GM23338 (cell line): ENCODE data around the gene CCDC81. TPM values are rescaled to one million over a fixed set of nuclear protein-coding genes. Genes with fewer than 3 reads are reported as not detected.

Experiments used
- ATAC-seq: fragments of 200-7000 bp; cut with Tn5 transposase; 3 replicates; pipeline ENCODE4 v1.9.1; 2020
- DNase-seq: peaks from one replicate; pipeline ENCODE4 v3.0.0-alpha.2; 2015; ENCODE audit warnings: low spot score
- H2AFZ ChIP-seq: fragments of 200-600 bp; sonication (generic); 2 replicates; pipeline ENCODE4 v1.8.0; 2016; ENCODE audit warnings: antibody characterized with exemption, mild to moderate bottlenecking, moderate library complexity
- H3F3A ChIP-seq: fragments of 200-600 bp; sonication (generic); replicated peaks from 2 replicates; pipeline ENCODE4 v1.8.0; 2017; ENCODE audit warnings: antibody characterized with exemption, mixed run types, low read depth
- H3K27ac ChIP-seq: fragments of 200-600 bp; sonication (generic); 2 replicates; pipeline ENCODE4 v1.6.1; 2016; ENCODE audit warnings: low read depth
- H3K27me3 ChIP-seq: fragments of 200-600 bp; sonication (generic); 2 replicates; pipeline ENCODE4 v1.8.0; 2016; ENCODE audit warnings: mild to moderate bottlenecking, mixed run types, moderate library complexity; ENCODE audit not compliant: insufficient read depth
- H3K36me3 ChIP-seq: fragments of 200-600 bp; sonication (generic); 2 replicates; pipeline ENCODE4 v1.8.0; 2016; ENCODE audit warnings: mild to moderate bottlenecking; ENCODE audit not compliant: insufficient read depth
- H3K4me1 ChIP-seq: fragments of 200-600 bp; sonication (generic); 2 replicates; pipeline ENCODE4 v1.8.0; 2016; ENCODE audit warnings: mild to moderate bottlenecking, moderate library complexity; ENCODE audit not compliant: insufficient read depth
- H3K4me2 ChIP-seq: fragments of 200-600 bp; sonication (generic); 2 replicates; pipeline ENCODE4 v1.7.1; 2017; ENCODE audit warnings: mixed run types
- H3K4me3 ChIP-seq: fragments of 200-600 bp; sonication (generic); 2 replicates; pipeline ENCODE4 v1.6.1; 2016; ENCODE audit warnings: mixed run types
- H3K79me2 ChIP-seq: fragments of 200-600 bp; sonication (generic); replicated peaks from 2 replicates; pipeline ENCODE4 v1.8.0; 2017; ENCODE audit warnings: mild to moderate bottlenecking; ENCODE audit not compliant: insufficient read depth
- H3K9me2 ChIP-seq: fragments of 200-600 bp; sonication (generic); 2 replicates; pipeline ENCODE4 v1.8.0; 2017; ENCODE audit not compliant: insufficient read depth
- H4K20me1 ChIP-seq: fragments of 200-600 bp; sonication (generic); replicated peaks from 2 replicates; pipeline ENCODE4 v1.8.0; 2017; ENCODE audit warnings: mild to moderate bottlenecking; ENCODE audit not compliant: insufficient read depth
- H3K27ac Mint-ChIP-seq: 2 replicates; pipeline ENCODE4 v1.8.0; 2020; ENCODE audit warnings: inconsistent platforms, mild to moderate bottlenecking, moderate library complexity, mixed read lengths
- H3K27me3 Mint-ChIP-seq: 3 replicates; pipeline ENCODE4 v1.8.0; 2022; ENCODE audit warnings: low read depth, mild to moderate bottlenecking, moderate library complexity, mixed read lengths, inconsistent platforms; ENCODE audit not compliant: insufficient read depth, poor library complexity
- H3K36me3 Mint-ChIP-seq: 3 replicates; pipeline ENCODE4 v1.8.0; 2021; ENCODE audit warnings: low read depth, mild to moderate bottlenecking, inconsistent platforms, moderate library complexity, mixed read lengths
- H3K4me1 Mint-ChIP-seq: 3 replicates; pipeline ENCODE4 v1.8.0; 2020; ENCODE audit warnings: mild to moderate bottlenecking, inconsistent platforms, mixed read lengths
- H3K4me3 Mint-ChIP-seq: 3 replicates; pipeline ENCODE4 v1.8.0; 2021; ENCODE audit warnings: moderate library complexity, mild to moderate bottlenecking, inconsistent platforms, mixed read lengths
- H3K9me3 Mint-ChIP-seq: 3 replicates; pipeline ENCODE4 v1.8.0; 2020; ENCODE audit warnings: moderate library complexity, mild to moderate bottlenecking, inconsistent platforms, mixed read lengths
- CREB1 ChIP-seq: fragments of 250-450 bp; sonication (Bioruptor Pico); IDR thresholded peaks from 2 replicates; pipeline ENCODE4 v1.5.0; 2020; ENCODE audit warnings: low read depth, mild to moderate bottlenecking, moderate library complexity
- CTCF ChIP-seq, 2 experiments: fragments of 200-600 bp in 1 of 2; sonication (generic) in 1 of 2; conservative IDR thresholded peaks; 2 replicates each; pipeline versions ENCODE4 v1.5.1 to v1.6.1; 2016 to 2017; ENCODE audit warnings: antibody characterized with exemption in 2 of 2, low read depth in 2 of 2, mild to moderate bottlenecking in 2 of 2, moderate library complexity in 1 of 2
- ETS1 ChIP-seq: IDR thresholded peaks from 2 replicates; pipeline ENCODE4 v1.6.1; 2016; ENCODE audit warnings: antibody characterized with exemption
- EZH2 ChIP-seq: fragments of 200-600 bp; sonication (generic); IDR thresholded peaks from one replicate; pipeline ENCODE4 v1.8.0; 2017; ENCODE audit warnings: antibody characterized with exemption, mild to moderate bottlenecking, low read depth; ENCODE audit not compliant: unreplicated experiment
- EZH2phosphoT487 ChIP-seq: fragments of 200-600 bp; sonication (generic); IDR thresholded peaks from one replicate; pipeline ENCODE4 v1.8.1; 2018; ENCODE audit warnings: antibody characterized with exemption; ENCODE audit not compliant: unreplicated experiment
- JUNB ChIP-seq: IDR thresholded peaks from one replicate; pipeline ENCODE4 v1.6.1; 2016; ENCODE audit warnings: antibody characterized with exemption; ENCODE audit not compliant: unreplicated experiment
- NANOG ChIP-seq: IDR thresholded peaks from 2 replicates; pipeline ENCODE4 v1.6.1; 2016; ENCODE audit warnings: antibody characterized with exemption, borderline replicate concordance
- POLR2AphosphoS5 ChIP-seq: IDR thresholded peaks from 2 replicates; pipeline ENCODE4 v1.6.1; 2016; ENCODE audit warnings: antibody characterized with exemption, low read depth
- REST ChIP-seq: IDR thresholded peaks from one replicate; pipeline ENCODE4 v1.6.1; 2018; ENCODE audit warnings: antibody characterized with exemption; ENCODE audit not compliant: unreplicated experiment
- STAT1 ChIP-seq: IDR thresholded peaks from one replicate; pipeline ENCODE4 v1.6.1; 2016; ENCODE audit warnings: antibody characterized with exemption; ENCODE audit not compliant: unreplicated experiment
- ZNF114 ChIP-seq: fragments of 250-450 bp; sonication (Bioruptor Pico); IDR thresholded peaks from 2 replicates; pipeline ENCODE4 v1.5.0; 2020; ENCODE audit warnings: mild to moderate bottlenecking, moderate library complexity
- ZNF331 ChIP-seq: fragments of 250-450 bp; sonication (Bioruptor Pico); IDR thresholded peaks from 2 replicates; pipeline ENCODE4 v1.5.0; 2020; ENCODE audit warnings: low read depth, mild to moderate bottlenecking, moderate library complexity
- ZNF462 ChIP-seq: fragments of 250-450 bp; sonication (Bioruptor Pico); IDR thresholded peaks from 2 replicates; pipeline ENCODE4 v1.5.0; 2020; ENCODE audit warnings: mild to moderate bottlenecking, moderate library complexity
- polyA plus RNA-seq: library from polyadenylated mRNA; unstranded; fragments of >200 nt; fragmentation: Nextera tagmentation; extraction: Ambion mirVana; gene quantifications from 2 replicates; pipeline ENCODE4 v1.2.1, GENCODE V29; 2016
- total RNA-seq: library from RNA; depleted of rRNA; stranded (reverse); fragments of >200 nt; shearing (Covaris generic); gene quantifications from 2 replicates; pipeline ENCODE4 v1.2.3, GENCODE V29; 2014

Gene CCDC81
- total and polyA plus RNA-seq, 2 experiments from 2014 or later: 0.37 to 4.3 TPM

GRCh38 chr11:86463120-86463519 lies 88.4 kb downstream of the CCDC81 start:
- Histone ChIP-seq H3K27ac (no peak overlapping the region), H3K4me2 (no peak overlapping the region), H3K27me3 (no peaks in the 10 kb centered on the region), H3K4me3 (no peak overlapping the region), H4K20me1 (no peaks in the 10 kb centered on the region), H3K36me3 (no peaks in the 10 kb centered on the region), H2AFZ (no peak overlapping the region), H3F3A (no peaks in the 10 kb centered on the region), H3K79me2 (no peaks in the 10 kb centered on the region), H3K4me1 (no peaks in the 10 kb centered on the region), H3K9me2 (peaks cover 5% of the 10 kb centered on the region)
- Mint-ChIP-seq H3K27ac (no peak overlapping the region), H3K36me3 (no peaks in the 10 kb centered on the region), H3K9me3 (no peaks in the 10 kb centered on the region), H3K4me3 (no peak overlapping the region), H3K27me3 (peaks cover 6% of the 10 kb centered on the region), H3K4me1 (peaks cover 3% of the 10 kb centered on the region; the same call in 1 of the 3 replicates)
- TF ChIP-seq EZH2 (no peak), ZNF114 (no peak), ETS1 (no peak), CTCF (conservative IDR thresholded peaks at IDR 0.05; ENCODE audit: low read depth in 2 of 2) (no peak), STAT1 (no peak), ZNF331 (CRISPR knock-in tag) (no peak), CREB1 (CRISPR knock-in tag) (no peak), POLR2AphosphoS5 (no peak), JUNB (no peak), REST (no peak), NANOG (no peak), ZNF462 (no peak), EZH2phosphoT487 (no peak)
- ATAC-seq: no peak
- no peak for DNase-seq
